K562 (cell line): ENCODE data around the gene SLC43A2. TPM values are rescaled to one million over a fixed set of nuclear protein-coding genes. Genes with fewer than 3 reads are reported as not detected.
A peak's percentile ranks its signal among the peaks of the same experiment; 100 is the strongest.

ENCODE experiments used
- ARHGAP35 ChIP-seq: fragments of 450-650 bp; IDR thresholded peaks from 2 replicates; pipeline ENCODE4 v1.6.1; 2018; ENCODE audit not compliant: partially characterized antibody
- ARID1B ChIP-seq: fragments of 450-650 bp; IDR thresholded peaks from 2 replicates; pipeline ENCODE4 v1.6.1; 2016; ENCODE audit warnings: antibody characterized with exemption, mild to moderate bottlenecking, inconsistent platforms
- C11orf30 ChIP-seq: fragments of 450-650 bp; IDR thresholded peaks from 2 replicates; pipeline ENCODE4 v1.6.1; 2016; ENCODE audit warnings: low read depth, mild to moderate bottlenecking
- COPS2 ChIP-seq: fragments of 450-650 bp; conservative IDR thresholded peaks from 2 replicates; pipeline ENCODE4 v1.6.1; 2016; ENCODE audit warnings: mild to moderate bottlenecking, moderate library complexity
- FOXK2 ChIP-seq, 2 experiments: fragments of 450-650 bp; IDR thresholded peaks in 1 of 2; conservative IDR thresholded peaks in 1 of 2; 2 replicates each; pipeline ENCODE4 v1.6.1; 2016; ENCODE audit warnings: low read depth in 2 of 2, mild to moderate bottlenecking in 1 of 2
- HNRNPK ChIP-seq: fragments of 200-400 bp; formaldehyde crosslinking; IDR thresholded peaks from one replicate; pipeline ENCODE4 v1.6.1; 2018; ENCODE audit warnings: mild to moderate bottlenecking, low read depth, low read length; ENCODE audit not compliant: poor library complexity, severe bottlenecking
- ILF3 ChIP-seq: fragments of 450-650 bp; IDR thresholded peaks from 2 replicates; pipeline ENCODE4 v1.6.1; 2018; ENCODE audit warnings: antibody characterized with exemption, mild to moderate bottlenecking, moderate library complexity, borderline replicate concordance
- MAFG ChIP-seq: fragments of 450-650 bp; conservative IDR thresholded peaks from 2 replicates; pipeline ENCODE4 v1.6.1; 2016; ENCODE audit warnings: missing genetic modification characterization, missing compliant biosample characterization
- MCM3 ChIP-seq: fragments of 450-650 bp; IDR thresholded peaks from 2 replicates; pipeline ENCODE4 v1.6.1; 2016
- MIER1 ChIP-seq: fragments of 450-650 bp; IDR thresholded peaks from 2 replicates; pipeline ENCODE4 v1.6.1; 2016; ENCODE audit warnings: antibody characterized with exemption, mild to moderate bottlenecking, low read depth
- NCOA1 ChIP-seq: fragments of 450-650 bp; IDR thresholded peaks from 2 replicates; pipeline ENCODE4 v1.6.1; 2016; ENCODE audit warnings: low read depth
- NR2C2 ChIP-seq, 2 experiments: fragments of 200-800 bp in 1 of 2; sonication (Bioruptor generic) in 1 of 2; sonication (generic) in 1 of 2; formaldehyde crosslinking in 1 of 2; IDR thresholded peaks; 2 replicates each; pipeline versions ENCODE4 v1.6.1 to v1.8.0; 2016 to 2022; ENCODE audit warnings: mild to moderate bottlenecking in 1 of 2, missing compliant biosample characterization in 1 of 2, missing genetic modification characterization in 1 of 2, missing genetic modification reagents in 1 of 2
- NR2F6 ChIP-seq: fragments of 450-650 bp; formaldehyde crosslinking; IDR thresholded peaks from 2 replicates; pipeline ENCODE4 v1.4.0; 2020; ENCODE audit warnings: mild to moderate bottlenecking
- RFX5 ChIP-seq: IDR thresholded peaks from 2 replicates; pipeline ENCODE4 v1.6.1; 2011; ENCODE audit warnings: low read depth, mild to moderate bottlenecking, improper control_type of control experiment, low read length
- SIX5 ChIP-seq, 2 experiments: IDR thresholded peaks; 2 replicates each; pipeline ENCODE4 v1.6.1; 2011; ENCODE audit warnings: low read length in 2 of 2, borderline replicate concordance in 1 of 2, low read depth in 1 of 2, mild to moderate bottlenecking in 1 of 2, moderate library complexity in 1 of 2; ENCODE audit not compliant: insufficient read depth in 1 of 2
- SMAD3 ChIP-seq: fragments of 450-650 bp; formaldehyde crosslinking; conservative IDR thresholded peaks from 2 replicates; pipeline ENCODE4 v1.4.0; 2020; ENCODE audit warnings: mild to moderate bottlenecking
- SRSF1 ChIP-seq: fragments of 200-400 bp; formaldehyde crosslinking; IDR thresholded peaks from 2 replicates; pipeline ENCODE4 v1.6.1; 2017; ENCODE audit warnings: mild to moderate bottlenecking, low read depth, low read length, moderate library complexity
- TCFL5 ChIP-seq: fragments of 250-450 bp; sonication (Bioruptor Pico); conservative IDR thresholded peaks from 2 replicates; pipeline ENCODE4 v1.6.1; 2021; ENCODE audit warnings: mild to moderate bottlenecking, moderate library complexity, matching md5 sums
- THAP7 ChIP-seq: fragments of 250-450 bp; sonication (Bioruptor Pico); IDR thresholded peaks from 2 replicates; pipeline ENCODE4 v1.5.0; 2021
- ZNF398 ChIP-seq: fragments of 250-450 bp; sonication (Bioruptor Pico); IDR thresholded peaks from 2 replicates; pipeline ENCODE4 v1.8.0; 2021; ENCODE audit warnings: moderate library complexity, mild to moderate bottlenecking, inconsistent platforms
- ZNF436 ChIP-seq: fragments of 250-450, 450-650 bp; sonication (Bioruptor Pico); formaldehyde crosslinking; IDR thresholded peaks from 2 replicates; pipeline ENCODE4 v1.7.0; 2020; ENCODE audit warnings: mild to moderate bottlenecking
- ZNF589 ChIP-seq: fragments of 200-800 bp; sonication (Bioruptor generic); IDR thresholded peaks from 2 replicates; pipeline ENCODE4 v1.6.1; 2016; ENCODE audit warnings: low read depth, missing genetic modification characterization, missing compliant biosample characterization
- polyA plus RNA-seq, 8 experiments: library from polyadenylated mRNA; depleted of rRNA in 4 of 8; stranded (reverse) in 5 of 8; unstranded in 3 of 8; fragments of >200 nt; fragmentation: Nextera tagmentation in 2 of 8; fragmentation: Illumina TruSeq in 1 of 8; extraction: Ambion mirVana in 2 of 8; extraction: Trizol in 1 of 8; gene quantifications; 2 replicates each; pipeline versions ENCODE4 v1.2.1 to v1.2.3, GENCODE V29; 2011 to 2014; ENCODE audit warnings: inconsistent platforms in 1 of 8, missing spikeins in 1 of 8
- total RNA-seq, 7 experiments: library from RNA; depleted of rRNA in 6 of 7; stranded (reverse); fragments of >200 nt in 6 of 7; fragmentation: Illumina TruSeq in 2 of 7; extraction: Trizol in 2 of 7; gene quantifications; 2 replicates each; pipeline versions ENCODE4 v1.2.1 to v1.2.3, GENCODE V29; 2011 to 2021; ENCODE audit warnings: low replicate concordance in 1 of 7
- TF ChIP-seq, protein P1 (sequence below): fragments of 250-450 bp; sonication (Bioruptor Pico); IDR thresholded peaks from 2 replicates; pipeline ENCODE4 v1.4.0; 2020; ENCODE audit warnings: mild to moderate bottlenecking, moderate library complexity

The SLC43A2 gene
- total and polyA plus RNA-seq, 9 of the 15 experiments (the other 6 are each of a cell fraction or from before 2014, with no cell fraction given): 0.03 to 10.2 (median 3.6) TPM

DNA sequence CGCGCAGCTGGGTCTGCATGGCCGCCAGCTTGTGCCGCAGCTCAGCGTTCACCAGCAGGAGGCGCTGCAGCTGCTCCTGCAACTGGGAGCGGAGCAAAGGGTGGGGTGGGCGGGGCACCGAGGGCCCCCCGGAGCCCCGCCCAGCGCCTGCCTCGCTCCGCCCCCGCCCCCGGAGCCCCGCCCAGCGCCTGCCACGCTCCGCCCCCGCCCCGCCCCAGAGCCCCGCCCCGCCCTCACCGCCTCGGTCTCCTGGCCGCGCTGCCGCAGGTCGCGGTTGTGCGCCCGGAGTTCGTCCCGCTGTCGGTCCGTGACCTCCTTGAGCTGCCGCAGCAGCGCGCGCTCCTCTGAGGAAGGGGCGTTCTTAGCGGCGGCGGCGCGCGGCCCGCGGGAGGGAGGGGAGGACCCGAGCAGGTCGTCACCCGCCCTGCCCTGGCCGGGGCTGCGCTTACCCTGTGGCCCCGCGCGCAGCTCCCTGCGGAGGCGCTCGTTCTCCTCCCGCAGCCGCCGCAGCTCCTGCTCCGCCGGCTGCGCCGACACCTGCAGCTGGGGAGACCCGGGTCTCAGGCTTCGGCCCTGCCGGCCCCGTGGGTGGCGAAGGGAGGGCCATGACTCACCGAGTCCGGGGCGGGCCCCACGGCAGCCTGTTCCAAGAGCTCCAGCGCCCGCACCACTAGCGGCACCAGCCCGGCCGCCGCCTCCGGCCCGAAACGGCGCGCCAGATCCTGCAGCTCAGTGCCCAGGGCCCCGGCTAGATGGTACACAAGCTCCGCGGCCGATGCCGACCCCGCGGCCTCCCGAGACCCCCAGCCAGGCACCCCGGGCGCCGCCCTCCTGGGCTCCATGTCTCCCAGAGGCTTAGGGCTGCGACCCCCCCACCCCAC is 20.6 kb upstream of the SLC43A2 start (continued):
- TF ChIP-seq ARID1B: no peak
- TF ChIP-seq ZNF398 (CRISPR knock-in tag): no peak
- TF ChIP-seq NR2C2 (CRISPR knock-in tag; IDR thresholded peaks at IDR 0.05): no peak
- peak; percentile 8; the same call in 1 of the 2 replicates for TF ChIP-seq NR2C2 (tag; IDR thresholded peaks at IDR 0.05)
- TF ChIP-seq NCOA1: no peak
- no peak; the same call in 1 of the 2 replicates for TF ChIP-seq ILF3
- TF ChIP-seq NR2F6 (CRISPR knock-in tag): no peak
- TF ChIP-seq MIER1: no peak
- TF ChIP-seq SRSF1: no peak
- TF ChIP-seq C11orf30: no peak
- TF ChIP-seq MAFG: no peak
- TF ChIP-seq MCM3: no peak
- no peak for TF ChIP-seq SMAD3 (CRISPR knock-in tag)
- no peak for TF ChIP-seq THAP7 (CRISPR knock-in tag)
- TF ChIP-seq ZNF436: no peak
- no peak for TF ChIP-seq COPS2
- no peak for TF ChIP-seq TCFL5
- TF ChIP-seq HNRNPK: no peak
- TF ChIP-seq FOXK2 (conservative IDR thresholded peaks at IDR 0.05 in 1 of 2, IDR thresholded peaks at IDR 0.05 in 1 of 2; ENCODE audit: low read depth in 2 of 2): no peak
- TF ChIP-seq ARHGAP35: no peak
- no peak for TF ChIP-seq RFX5
- no peak for TF ChIP-seq SIX5 (IDR thresholded peaks at IDR 0.05; ENCODE audit: borderline replicate concordance in 1 of 2, insufficient read depth in 1 of 2, low read depth in 1 of 2, low read length in 2 of 2)
- no peak; the same call in 1 of the 2 replicates for TF ChIP-seq ZNF589 (CRISPR knock-in tag)
- TF ChIP-seq, protein P1, sequence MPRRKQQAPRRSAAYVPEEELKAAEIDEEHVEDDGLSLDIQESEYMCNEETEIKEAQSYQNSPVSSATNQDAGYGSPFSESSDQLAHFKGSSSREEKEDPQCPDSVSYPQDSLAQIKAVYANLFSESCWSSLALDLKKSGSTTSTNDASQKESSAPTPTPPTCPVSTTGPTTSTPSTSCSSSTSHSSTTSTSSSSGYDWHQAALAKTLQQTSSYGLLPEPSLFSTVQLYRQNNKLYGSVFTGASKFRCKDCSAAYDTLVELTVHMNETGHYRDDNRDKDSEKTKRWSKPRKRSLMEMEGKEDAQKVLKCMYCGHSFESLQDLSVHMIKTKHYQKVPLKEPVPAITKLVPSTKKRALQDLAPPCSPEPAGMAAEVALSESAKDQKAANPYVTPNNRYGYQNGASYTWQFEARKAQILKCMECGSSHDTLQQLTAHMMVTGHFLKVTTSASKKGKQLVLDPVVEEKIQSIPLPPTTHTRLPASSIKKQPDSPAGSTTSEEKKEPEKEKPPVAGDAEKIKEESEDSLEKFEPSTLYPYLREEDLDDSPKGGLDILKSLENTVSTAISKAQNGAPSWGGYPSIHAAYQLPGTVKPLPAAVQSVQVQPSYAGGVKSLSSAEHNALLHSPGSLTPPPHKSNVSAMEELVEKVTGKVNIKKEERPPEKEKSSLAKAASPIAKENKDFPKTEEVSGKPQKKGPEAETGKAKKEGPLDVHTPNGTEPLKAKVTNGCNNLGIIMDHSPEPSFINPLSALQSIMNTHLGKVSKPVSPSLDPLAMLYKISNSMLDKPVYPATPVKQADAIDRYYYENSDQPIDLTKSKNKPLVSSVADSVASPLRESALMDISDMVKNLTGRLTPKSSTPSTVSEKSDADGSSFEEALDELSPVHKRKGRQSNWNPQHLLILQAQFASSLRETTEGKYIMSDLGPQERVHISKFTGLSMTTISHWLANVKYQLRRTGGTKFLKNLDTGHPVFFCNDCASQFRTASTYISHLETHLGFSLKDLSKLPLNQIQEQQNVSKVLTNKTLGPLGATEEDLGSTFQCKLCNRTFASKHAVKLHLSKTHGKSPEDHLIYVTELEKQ (CRISPR knock-in tag): no peak
